ENCODE measurements around the gene ANKS1A. TPM values are rescaled to one million over a fixed set of nuclear protein-coding genes. Genes with fewer than 3 reads are reported as not detected.
A peak's percentile ranks its signal among the peaks of the same experiment; 100 is the strongest.

ANKS1A gene
- total and polyA plus RNA-seq, 11 donors, result 11.0 to 49.5 (median 29.3) TPM

DNA sequence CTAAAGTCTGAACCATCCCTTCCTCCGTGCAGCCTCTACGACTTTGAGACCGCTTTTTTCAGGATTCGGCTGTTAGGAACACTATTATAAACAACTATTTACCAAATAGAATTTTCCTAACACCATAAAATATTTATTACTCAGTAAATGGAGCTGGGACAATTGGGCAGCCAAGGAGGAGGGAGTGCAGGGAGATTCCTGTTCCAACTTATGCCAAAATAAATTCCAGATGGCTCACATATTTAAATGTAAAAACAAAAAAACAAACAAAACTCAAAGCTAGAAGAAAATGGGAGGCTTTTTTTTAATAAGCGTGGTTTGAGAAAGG is 204.0 kb downstream of the ANKS1A start:
- peaks cover 0 to 59% (median 28%) of the 10 kb centered on the region in 12 donors for H3K4me1 ChIP-seq
- TF ChIP-seq CTCF (IDR thresholded peaks at IDR 0.05) (no peak), POLR2A (IDR thresholded peaks at IDR 0.05) (no peak)
- DNase-seq, result no peak
- no peaks in the 10 kb centered on the region for H3K9me3 ChIP-seq
- no peak for ATAC-seq
- H3K27me3 ChIP-seq, result no peaks in the 10 kb centered on the region
- WGBS, 4 donors, result 75 to 85% (median 81%) methylated on average over 5 of the region's 5 CpGs
- peaks cover 0 to 37% (median 23%) of the 10 kb centered on the region in 9 donors for H3K36me3 ChIP-seq
- no peak overlapping the region for H3K4me3 ChIP-seq
- intact Hi-C loops (cut with DNase I), result no loop called here
- peak overlapping the region in 8 of 12 donors; percentile 1 to 78 (median 38) for H3K27ac ChIP-seq

DNA sequence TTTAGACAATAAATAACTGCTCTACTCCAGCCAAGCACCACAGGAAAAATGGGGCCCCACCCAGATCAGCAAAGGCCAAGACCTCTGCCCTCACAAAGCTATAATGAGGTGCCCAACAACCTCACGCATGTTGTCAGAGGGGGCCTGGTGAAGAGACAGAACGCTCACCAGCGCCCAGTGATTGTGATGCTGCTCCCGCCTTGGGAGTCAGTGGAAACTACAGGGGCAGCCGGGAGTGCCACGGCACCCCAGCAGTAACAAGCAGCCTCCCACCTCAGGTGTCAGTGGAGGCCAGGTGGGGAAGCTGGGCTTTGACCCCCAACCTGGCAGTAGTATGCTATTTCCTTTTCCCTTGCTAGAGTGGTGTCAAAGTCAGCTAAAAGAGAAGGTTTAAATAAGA is 204.7 kb downstream of the ANKS1A start:
- WGBS, 4 donors, result 88 to 92% (median 90%) methylated on average over 6 of the region's 6 CpGs
- no peaks in the 10 kb centered on the region for H3K27me3 ChIP-seq
- ATAC-seq (no peak), DNase-seq (no peak)
- H3K4me3 ChIP-seq, result no peak overlapping the region
- H3K36me3 ChIP-seq, result peaks cover 0 to 30% (median 16%) of the 10 kb centered on the region in 9 donors
- peaks cover 0 to 54% (median 28%) of the 10 kb centered on the region in 12 donors for H3K4me1 ChIP-seq
- H3K9me3 ChIP-seq, result no peaks in the 10 kb centered on the region
- H3K27ac ChIP-seq, result peak overlapping the region in 1 of 12 donors; percentile 78
- intact Hi-C loops (cut with DNase I), result no loop called here
- TF ChIP-seq CTCF (IDR thresholded peaks at IDR 0.05) (no peak), POLR2A (IDR thresholded peaks at IDR 0.05) (no peak)

DNA sequence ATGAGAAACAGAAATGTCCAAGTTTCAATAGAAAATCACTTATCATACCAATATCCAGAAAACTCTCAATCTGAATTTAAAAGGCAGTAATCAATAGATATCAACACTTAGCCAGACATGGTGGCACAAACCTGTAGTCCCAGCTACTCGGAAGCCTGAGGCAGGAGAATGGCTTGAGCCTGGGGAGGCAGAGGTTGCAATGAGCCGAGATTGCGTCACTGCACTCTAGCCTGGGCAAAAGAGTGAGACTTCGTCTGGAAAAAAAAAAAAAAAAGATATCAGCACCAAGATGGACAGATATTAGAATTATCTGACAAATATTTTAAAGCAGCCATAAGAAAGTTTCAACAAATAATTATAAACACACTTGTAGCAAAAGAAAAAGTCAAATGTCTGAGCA is 205.1 kb downstream of the ANKS1A start:
- TF ChIP-seq CTCF (IDR thresholded peaks at IDR 0.05), result no peak
- TF ChIP-seq POLR2A (IDR thresholded peaks at IDR 0.05), result no peak
- Histone ChIP-seq H3K36me3 (peaks cover 0 to 26% (median 12%) of the 10 kb centered on the region in 9 donors), H3K27ac (no peak overlapping the region), H3K4me1 (peaks cover 0 to 53% (median 28%) of the 10 kb centered on the region in 12 donors), H3K9me3 (no peaks in the 10 kb centered on the region), H3K4me3 (no peak overlapping the region), H3K27me3 (no peaks in the 10 kb centered on the region)
- intact Hi-C loops (cut with DNase I), result no loop called here
- 83 to 90% (median 86%) methylated on average over 4 of the region's 4 CpGs for WGBS, 4 donors
- no peak for DNase-seq
- ATAC-seq, result no peak

DNA sequence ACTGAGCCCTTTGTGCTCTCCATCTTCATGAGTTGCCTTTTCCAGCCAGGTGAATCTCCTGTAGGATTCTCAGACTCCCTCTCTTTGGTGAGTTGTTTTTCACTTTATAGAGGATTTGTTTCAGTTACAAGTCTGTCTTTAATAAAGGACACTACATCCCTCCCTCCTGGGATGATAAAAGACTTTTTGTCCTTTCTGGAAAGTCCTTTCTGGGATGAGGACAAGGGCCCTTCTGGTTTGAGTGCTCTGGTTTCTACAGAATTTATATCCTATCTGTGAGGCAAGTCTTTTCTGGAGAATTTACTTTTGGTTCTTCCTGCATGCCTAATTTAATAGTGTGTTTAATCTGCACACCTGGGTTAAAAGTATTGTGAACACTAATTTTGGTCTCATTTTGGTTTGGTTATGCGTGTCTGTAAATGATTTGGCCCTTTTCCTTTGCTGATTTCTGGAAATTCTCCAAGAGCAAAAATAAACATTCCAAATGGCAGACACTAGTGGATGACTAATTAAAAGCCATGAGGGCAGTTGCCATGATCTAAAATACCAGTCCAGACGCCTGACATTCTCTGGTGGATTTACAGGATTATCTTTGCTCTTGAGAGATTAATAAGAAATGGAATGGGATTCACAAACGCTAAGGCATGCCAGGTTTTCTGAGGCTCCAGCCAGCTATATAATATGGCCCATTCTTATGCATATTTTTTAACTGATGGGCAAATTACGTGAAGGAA is 207.2 kb downstream of the ANKS1A start:
- ATAC-seq (peak in 3 of 4 donors; percentile 32 to 61 (median 53)), DNase-seq (no peak)
- intact Hi-C loops (cut with DNase I), result loop anchor here in 1 of 10 donors (5.0 kb wide), 1 partner anchor 39 kb away; no protein-coding TSS in a partner anchor
- no peak for TF ChIP-seq CTCF (IDR thresholded peaks at IDR 0.05)
- no peak for TF ChIP-seq POLR2A (IDR thresholded peaks at IDR 0.05)
- Histone ChIP-seq H3K27ac (peak overlapping the region in 10 of 12 donors; percentile 26 to 70 (median 49)), H3K4me1 (peaks cover 0 to 39% (median 24%) of the 10 kb centered on the region in 12 donors), H3K36me3 (peaks cover 0 to 5% (median 0%) of the 10 kb centered on the region in 9 donors), H3K27me3 (no peaks in the 10 kb centered on the region), H3K9me3 (no peaks in the 10 kb centered on the region), H3K4me3 (no peak overlapping the region)
- WGBS, 4 donors, result 17 to 26% (median 20%) methylated on average over 4 of the region's 4 CpGs
